SIG-M5 (cell line): ENCODE results near the gene CHD8.
"Not testable (repeated sequence)": the region's sequence is repeated elsewhere in the genome, so short reads cannot be mapped to it uniquely, and the experiment has no call there.

Experiments used
- DNase-seq: peaks from one replicate; lab custom pipeline; 2025; lab: John Stamatoyannopoulos, UW

The CHD8 gene, protein sequence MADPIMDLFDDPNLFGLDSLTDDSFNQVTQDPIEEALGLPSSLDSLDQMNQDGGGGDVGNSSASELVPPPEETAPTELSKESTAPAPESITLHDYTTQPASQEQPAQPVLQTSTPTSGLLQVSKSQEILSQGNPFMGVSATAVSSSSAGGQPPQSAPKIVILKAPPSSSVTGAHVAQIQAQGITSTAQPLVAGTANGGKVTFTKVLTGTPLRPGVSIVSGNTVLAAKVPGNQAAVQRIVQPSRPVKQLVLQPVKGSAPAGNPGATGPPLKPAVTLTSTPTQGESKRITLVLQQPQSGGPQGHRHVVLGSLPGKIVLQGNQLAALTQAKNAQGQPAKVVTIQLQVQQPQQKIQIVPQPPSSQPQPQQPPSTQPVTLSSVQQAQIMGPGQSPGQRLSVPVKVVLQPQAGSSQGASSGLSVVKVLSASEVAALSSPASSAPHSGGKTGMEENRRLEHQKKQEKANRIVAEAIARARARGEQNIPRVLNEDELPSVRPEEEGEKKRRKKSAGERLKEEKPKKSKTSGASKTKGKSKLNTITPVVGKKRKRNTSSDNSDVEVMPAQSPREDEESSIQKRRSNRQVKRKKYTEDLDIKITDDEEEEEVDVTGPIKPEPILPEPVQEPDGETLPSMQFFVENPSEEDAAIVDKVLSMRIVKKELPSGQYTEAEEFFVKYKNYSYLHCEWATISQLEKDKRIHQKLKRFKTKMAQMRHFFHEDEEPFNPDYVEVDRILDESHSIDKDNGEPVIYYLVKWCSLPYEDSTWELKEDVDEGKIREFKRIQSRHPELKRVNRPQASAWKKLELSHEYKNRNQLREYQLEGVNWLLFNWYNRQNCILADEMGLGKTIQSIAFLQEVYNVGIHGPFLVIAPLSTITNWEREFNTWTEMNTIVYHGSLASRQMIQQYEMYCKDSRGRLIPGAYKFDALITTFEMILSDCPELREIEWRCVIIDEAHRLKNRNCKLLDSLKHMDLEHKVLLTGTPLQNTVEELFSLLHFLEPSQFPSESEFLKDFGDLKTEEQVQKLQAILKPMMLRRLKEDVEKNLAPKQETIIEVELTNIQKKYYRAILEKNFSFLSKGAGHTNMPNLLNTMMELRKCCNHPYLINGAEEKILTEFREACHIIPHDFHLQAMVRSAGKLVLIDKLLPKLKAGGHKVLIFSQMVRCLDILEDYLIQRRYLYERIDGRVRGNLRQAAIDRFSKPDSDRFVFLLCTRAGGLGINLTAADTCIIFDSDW (N-terminal part only)

DNA sequence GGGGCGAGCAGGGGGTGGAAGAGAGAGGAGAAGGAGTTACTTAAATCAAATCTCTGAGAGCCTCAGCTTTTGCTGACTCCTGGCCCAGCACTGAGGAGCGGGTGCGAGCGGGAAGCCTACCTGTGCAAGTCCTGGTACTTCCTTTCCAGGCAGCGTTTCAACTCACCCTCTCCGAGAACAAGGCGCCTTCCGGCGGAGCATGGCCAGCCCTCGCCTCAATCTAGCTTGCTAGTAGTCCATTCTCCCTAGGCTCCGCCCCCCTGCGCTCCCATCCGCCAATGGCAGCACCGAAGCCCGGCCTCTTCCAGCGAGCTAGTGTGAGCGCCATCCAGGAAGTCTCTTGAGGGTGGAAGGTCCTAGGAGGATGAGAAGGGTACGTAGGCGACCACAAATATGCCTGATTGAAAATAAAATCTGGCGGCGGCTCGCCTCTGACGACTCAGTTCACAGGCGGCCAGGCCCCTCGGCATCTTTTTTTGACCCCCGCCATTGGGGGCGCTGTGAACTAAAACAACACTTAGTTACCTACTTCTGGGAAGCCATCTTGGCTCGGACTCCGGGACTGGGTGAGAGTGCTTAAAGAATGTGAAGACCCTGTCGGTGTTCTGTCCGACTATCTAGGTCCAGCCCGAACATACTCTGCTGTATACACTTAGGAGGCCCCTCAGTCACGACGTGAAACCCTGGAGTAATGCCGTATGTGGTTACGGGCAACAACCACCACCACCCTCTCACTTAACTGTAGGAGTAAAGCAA is at the start of gene CHD8:
CHD8 (minus strand) TSS at position 212 of the 756 bp plus-strand sequence. CDS start 24,480 bp downstream, outside the sequence.
- DNase-seq: peak; percentile 97

DNA sequence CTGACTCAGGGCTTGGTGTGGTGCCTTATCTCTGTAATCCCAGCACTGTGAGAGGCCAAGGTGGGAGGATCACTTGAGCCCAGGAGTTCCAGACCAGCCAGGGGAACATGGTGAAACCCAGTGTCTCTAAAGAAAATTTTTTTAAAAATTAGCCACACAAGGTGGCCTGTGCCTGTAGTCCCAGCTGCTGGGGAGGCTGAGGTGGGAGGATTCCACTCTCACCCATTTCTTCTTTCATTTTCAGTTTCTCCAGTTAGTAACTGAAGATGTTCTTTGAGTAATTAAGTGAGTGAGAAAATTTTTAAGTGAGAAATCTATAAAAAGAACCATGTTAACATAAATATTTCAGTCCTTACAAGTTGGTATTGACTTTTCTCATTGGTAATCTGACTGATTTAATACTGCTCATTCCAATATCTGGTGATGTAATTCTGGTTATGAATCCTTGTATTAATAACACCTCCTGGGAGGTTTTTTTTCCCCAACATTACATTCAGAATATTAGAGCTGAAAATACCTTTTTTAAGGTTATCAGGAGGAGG is 49.2 kb upstream of the CHD8 start:
- no peak for DNase-seq

DNA sequence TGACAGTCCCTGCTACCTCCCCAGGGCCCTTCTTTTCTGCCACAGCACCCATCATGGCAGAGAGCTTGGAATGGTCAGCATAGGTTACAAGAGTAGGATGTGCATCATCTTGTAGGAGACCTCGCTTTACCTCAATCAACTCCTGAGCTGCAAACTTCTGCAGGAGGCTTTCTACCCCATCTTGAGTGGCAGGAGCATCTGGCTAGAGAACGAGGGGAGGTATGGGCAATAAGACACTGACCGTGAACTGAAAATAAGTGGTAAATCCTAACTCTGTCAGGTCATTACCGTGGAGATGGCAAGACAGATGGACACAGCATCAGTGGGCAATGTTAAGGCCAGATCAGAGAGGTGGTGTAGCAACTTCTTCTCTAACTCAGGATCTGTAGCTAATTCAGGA is 47.5 kb upstream of the CHD8 start:
- DNase-seq: no peak

DNA sequence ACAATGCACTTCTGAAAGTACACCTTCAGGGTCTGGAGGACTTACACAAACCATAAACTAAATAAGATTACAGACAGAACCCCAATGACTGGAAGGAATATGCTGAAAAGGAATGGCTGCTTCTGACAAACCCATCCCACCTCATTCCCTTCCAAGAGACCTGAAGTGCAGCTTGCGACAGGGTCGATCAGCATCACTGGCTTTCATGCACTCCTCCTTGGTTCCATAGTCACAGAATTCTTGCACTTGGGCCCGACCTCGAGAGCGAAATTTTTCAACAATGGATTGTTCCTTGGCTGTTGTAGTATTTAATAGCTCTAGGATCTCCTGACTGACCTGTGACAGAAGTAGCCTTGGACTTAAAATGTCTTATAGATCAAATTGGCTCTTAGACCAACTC is 45.6 kb upstream of the CHD8 start:
- no peak for DNase-seq

DNA sequence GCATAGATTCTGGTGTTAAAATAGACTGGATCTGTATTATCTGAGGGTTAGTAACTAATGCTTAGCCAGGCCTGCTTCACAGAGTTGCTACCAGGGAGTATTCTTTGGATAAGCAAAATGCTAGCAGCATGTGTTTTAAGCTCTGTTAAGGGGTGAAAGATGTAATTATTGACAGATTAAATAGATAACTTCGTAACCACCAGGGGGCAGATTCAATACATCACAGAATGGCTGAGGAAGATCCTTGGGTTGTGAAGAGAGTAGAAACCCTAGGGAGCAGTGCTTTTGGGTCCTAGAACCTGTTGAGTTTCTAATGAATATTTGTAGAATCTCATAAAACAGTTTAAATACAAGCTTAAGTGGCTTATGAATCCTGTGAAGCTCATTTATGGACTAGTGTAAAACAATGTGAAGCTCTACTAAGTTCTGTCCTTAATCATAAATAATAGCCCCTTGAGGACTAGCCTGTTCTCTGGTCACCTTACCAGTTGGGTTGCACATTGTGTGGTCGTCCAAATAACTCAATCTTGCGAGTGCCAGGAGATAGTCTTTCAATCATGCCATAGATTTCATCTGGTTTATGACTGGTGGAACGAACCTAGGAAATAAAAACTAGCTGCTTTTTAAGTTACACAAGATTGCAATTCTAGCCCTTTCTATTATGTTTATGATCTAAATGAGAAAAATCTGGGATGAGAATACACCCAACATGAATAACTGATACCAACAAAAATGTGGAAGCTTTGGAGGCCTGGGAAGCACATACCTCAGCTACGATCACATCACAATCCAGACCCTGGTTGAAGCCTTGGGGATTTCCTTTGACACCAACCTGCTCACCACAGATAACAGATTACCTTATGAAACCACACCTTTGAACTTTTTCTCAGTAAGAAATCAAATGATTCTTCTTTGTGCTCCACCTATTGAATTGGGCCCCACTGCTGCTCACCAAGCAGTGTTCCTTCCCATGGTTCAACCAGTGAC is 42.9 kb upstream of the CHD8 start:
- DNase-seq: no peak

DNA sequence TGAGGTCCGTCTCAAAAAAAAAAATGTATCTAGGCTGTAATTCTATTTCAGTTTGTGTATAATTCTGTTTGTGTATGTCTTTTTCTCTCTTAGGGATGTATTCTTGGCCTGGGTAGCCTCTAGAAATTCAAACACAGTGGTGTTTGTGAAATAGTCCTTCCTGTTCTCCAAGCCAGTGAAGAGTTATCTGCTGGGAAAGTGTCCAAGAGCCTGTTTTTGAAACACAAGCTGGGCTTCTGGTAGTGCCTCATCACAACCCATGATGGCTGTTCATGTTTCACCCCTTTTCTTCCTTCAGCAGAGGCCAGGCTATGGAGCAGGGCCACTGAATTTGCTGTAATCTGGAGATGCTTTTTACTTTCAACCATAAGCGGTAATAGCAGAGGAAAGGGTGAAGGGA is 40.5 kb upstream of the CHD8 start:
- DNase-seq: no peak

DNA sequence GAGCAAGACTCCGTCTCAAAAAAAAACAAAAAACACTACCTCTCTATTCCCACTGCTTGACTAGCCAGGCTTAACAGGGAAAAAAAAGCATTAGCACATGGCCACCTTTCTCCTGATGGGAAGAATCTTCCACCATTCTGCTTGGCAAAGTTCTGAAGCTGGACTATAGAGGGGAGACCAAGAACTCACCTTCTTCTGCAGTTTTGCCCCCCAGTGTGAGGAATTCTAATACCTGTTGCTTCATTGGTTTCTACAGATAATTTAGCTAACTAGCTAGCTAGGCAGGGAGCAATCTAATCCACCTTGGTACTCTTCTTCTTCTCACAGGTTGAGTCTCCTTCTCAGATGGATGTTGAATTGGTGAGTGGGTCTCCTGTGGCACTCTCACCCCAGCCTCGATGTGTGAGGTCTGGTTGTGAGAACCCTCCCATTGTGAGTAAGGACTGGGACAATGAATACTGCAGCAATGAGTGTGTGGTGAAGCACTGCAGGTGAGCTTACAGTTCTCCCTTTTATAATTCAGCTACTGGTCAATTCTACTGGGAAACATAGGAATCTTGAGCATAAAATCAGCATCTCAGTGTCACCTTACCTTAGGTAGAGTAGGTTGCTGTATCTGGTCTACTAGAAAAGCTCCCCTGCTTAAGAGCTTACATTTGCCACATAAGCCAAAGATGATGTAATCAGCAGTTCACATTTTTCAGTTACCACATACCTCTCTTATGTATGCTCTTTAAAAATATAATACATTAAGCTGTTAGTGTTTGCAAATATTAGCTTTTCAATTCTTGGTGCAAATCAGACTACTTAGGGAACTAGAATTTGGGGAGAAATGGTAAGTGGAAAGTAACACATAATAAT is 39.2 kb upstream of the CHD8 start:
- DNase-seq: no peak

DNA sequence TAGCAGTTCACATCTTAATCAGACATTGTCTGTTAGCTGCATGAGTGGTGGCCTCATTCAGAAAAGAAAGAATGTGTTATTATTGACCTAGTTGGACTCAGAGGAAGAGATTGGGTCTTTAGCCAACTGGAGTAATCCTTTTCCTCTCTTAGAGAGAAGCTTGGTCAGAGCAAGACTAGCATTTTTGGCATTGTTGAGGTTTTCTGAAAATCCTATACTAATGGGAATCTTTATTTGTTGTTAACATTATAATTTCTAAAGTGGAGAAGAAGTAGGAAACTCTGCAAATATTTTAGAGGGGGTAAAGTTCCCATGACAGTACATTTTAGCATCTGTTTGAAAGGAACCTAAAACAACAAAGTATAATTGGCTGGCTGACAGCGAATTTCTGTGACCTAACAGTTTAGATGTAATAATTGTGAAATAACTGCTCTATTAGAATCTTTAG is 30.7 kb upstream of the CHD8 start:
- DNase-seq: no peak

DNA sequence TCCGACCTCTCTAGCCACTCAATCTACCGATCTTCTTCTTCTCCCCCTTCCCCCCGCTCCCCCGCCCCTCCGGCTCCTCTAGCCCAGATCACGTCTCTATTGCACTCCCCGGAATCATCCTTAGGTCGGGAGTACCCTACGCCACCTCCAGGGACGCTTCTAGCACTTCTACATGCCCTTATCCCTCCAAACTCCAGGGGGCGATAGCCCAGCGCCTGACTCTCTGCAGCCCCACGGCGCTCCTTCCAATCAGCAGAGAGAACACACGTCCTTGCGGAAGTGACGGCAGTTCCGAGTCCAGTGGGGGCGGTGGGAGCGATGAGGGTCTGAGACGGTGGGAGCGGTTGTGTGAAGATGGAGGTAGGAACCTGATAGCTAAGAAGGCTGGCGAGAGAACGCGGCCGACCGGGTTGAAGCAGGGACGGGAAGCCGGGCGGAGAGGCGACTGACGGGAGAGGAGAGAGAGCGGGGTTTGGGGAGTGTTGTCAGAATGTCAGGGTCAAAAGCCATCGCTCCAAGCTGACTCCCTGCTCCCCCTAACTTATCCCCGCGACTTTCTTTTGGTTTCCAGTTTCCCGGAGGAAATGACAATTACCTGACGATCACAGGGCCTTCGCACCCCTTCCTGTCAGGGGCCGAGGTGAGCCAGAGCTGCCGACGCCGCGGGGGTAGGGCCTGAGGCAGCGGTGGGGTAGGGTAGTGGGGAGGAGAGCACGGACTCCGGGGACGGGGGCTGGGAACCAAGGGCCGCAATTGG is 21.2 kb upstream of the CHD8 start, which contains the start of the genes RAB2B and TOX4:
RAB2B (minus strand) TSS at position 35 of the 757 bp plus-strand sequence. CDS start 87 bp downstream, outside the sequence.
TOX4 (plus strand) TSS at position 271 of the 757 bp plus-strand sequence; CDS start at position 355, 84 bp downstream.
- DNase-seq: peak; percentile 90

DNA sequence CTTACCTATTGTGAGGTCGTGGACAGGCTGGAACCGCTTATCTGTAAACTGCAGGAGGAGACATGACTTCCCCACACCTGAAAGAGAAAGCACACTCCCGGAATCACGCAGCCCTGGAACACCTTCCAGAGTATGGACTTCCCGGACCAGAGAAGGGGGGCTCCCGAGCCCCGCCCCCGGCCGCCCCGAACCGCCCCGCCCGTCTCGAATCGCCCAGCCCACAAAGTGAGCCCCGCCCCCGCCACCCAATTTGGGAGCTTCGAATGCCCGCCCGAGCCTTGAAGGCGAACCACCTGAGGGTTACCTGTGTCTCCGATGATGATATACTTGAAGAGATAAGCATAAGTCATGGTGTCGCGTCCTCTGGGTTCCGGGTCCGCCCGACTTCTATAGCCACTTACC is 20.6 kb upstream of the CHD8 start:
- DNase-seq: no peak

DNA sequence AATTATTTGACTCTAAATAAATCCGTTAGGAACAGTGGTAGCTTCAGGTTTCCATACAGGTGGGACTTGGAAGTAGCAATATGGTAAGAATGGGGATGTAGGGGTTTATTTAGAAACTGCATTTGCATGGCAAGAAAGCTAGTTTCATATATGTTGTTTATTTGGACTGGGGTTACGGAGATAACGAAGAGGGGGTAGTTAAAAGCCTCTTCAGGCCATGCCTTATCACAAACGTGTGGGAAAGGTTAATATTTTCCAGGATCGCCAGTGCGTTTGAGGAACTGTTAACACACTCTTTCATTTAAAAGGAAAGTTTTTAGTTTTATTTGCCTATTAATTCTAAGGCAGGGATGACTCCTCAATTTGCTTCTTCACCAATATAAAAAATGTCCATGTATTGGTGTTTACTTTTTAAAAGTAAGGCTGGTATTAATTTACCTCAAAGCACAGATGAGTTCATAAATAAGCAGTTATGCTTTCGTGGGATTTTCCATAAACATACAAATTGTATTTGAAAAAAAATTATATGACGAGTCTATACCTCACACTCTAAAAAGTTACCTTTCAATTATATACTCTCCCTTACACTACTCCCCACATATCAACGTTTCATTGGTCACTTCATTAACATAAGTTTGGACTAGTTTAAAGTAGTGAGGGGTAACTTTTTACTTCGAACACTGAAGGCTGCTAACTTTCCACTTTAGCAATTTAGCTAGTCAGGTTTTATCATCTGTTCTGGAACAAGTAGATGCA is 20.0 kb upstream of the CHD8 start:
- DNase-seq: no peak

DNA sequence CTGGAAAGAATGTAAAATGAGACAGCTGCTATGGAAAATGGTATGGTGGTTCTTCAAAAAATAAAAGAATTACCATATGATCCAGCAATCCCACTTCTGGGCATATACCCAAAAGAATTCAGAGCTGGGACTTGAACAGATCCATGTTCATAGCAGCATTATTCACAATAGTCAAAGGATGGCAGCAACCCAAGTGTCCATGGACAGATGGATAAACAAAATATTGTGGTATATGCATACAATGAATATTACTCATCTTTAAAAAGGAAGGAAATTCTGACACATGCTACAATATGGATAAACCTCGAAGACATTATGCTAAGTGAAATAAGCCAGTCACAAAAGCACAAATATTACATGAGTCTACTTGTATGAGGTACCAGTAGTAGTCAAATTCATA is 11.7 kb upstream of the CHD8 start:
- no peak for DNase-seq

DNA sequence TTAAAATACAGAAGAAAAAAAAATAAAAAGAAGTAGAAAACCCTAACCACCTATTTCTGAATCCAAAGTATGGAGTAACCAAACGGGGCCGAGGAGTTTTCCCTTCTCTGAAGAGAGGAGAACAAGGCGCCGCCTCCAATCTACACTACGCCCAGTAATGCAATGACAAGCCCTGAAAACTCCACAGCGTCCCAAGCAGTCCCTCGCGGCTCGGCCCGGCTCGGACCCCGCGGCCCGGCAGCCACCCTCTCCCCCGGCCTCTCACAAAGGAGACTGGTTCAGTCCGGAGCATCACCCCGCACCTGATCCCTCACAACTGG is 371 bp downstream of the CHD8 start:
- no peak for DNase-seq

DNA sequence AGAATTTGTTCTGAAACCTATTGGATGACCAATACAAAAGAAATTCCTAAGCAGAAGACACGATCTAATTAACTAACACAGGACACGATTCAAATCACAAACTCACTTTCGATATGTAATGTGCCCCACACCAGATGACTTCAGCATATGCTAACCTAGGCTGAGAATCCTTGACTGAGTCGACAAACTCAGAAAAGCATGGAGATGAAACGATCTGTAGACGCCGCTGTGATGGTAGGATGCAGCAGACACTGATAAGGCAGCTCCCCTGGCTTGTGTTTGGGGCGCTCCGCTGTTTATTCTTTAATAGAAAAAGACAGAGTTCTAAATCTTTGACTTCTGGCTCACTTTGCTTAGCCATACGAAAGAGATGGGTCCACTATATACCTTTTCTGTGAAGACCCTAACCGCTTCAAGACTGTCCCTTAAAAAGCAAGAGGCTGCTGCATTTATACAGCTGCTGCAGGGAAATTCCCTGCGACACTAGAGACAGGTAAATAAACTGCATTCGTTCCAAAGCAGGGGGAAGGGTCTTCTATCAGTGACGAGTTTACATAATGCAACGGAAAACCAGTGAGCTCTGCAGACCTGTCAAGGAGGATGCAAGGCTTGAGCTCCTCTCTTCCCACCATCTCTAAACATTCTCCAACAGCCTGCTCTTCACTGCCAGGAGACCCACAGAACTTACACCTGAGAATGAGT is 929 bp downstream of the CHD8 start:
- no peak for DNase-seq

DNA sequence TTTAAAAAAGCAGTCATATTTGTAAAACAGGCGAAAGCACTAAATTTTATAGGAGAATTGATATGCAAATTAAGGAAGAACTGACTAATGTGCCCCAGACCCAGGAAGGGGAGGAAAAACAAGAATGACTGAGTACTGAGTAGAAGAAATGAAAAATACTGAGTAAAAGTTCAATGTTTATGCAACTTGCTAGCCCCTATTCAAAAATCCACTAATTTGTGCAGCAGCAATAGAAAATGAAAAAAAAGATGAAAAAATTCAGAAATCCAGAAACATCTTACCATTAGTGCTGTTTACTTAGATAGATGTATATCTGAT is 6.1 kb downstream of the CHD8 start:
- no peak for DNase-seq

DNA sequence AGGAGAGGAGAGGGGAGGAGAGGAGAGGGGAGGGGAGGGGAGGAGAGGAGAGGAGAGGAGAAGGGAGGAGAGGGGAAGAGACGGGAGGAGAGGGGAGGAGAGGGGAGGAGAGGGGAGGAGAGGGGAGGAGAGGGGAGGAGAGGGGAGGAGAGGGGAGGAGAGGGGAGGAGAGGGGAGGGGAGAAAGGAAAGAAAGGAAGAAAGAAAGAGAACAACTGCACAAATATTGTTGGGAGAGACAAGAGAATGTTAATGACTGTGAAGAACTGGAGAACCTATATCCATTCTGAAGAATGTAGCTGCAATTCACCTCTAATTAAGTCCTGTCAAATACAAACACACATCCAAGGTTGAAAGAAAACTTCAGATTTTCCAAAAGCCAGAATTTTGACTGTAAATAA is 13.3 kb downstream of the CHD8 start:
- not testable (repeated sequence) for DNase-seq

DNA sequence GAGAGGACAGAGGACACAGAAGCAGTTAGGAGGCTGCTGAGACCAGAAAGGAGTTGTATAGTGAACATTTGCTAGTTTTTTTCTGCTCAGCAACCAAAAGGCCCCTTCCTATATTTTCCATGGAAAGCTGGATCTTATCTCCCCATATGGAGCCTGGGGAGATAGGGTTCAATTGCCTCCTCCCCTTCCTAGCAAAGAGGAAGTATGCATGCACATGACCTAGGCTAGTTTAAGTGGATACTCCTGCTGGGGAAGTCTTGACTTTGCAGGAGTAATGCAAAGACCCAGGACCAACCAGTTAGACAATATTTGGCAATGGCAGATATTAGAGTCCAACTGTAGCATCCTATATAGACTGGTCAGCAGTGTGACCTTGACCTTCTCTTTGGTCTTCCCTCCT is 15.1 kb downstream of the CHD8 start:
- DNase-seq: no peak
